Measurements from ENCODE around the gene HIVEP3.

DNA sequence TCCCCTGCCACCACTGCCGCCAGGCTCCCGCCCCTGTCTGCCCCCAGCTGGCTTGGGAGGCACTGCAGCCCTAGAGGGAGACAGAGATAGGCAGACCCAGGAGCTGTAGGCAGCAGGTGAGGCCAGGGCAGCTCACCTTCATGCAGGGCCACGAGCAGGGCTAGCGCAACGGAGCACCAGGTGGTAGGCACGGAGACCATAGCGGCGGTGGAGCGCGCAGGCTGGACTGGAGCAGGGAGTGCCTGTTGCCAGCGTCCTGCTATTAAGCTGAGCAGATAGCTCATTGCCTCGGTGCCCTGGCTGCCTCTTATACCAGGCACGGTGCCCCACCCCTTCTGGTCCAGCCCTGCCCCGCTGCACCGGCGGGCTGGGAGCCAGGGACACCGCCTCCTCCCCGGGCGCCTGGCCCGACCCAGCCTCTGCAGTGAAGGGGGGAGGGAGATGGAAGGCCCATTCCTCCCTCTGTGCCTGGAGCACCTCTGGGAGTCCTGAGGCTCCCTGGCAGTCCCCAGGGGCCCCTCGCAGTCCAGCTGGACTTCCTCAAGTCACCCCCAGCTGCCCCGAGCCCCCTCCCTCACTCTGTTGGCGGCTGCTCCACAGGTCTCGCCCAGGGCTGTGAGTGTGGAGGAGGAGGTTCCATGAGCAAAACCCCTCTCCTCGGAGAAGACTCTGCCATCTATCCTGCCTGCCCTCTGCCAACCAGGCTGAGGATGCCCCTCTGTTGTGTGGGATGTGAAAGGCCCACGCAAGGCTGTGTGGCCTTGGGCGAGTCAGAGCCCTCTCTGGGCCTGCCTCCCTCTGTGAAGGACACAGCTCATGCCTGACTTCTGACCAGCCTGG, 434.1 kb downstream of the HIVEP3 start, which contains the start of gene EDN2:
- TF ChIP-seq FOXK1 (CRISPR knock-in tag; IDR thresholded peaks at IDR 0.05) (no peak), CREB1 (CRISPR knock-in tag; IDR thresholded peaks at IDR 0.05) (no peak), NR3C1 (CRISPR knock-in tag; conservative IDR thresholded peaks at IDR 0.05; ENCODE audit: low read depth) (no peak)
- TF ChIP-seq, protein P1, sequence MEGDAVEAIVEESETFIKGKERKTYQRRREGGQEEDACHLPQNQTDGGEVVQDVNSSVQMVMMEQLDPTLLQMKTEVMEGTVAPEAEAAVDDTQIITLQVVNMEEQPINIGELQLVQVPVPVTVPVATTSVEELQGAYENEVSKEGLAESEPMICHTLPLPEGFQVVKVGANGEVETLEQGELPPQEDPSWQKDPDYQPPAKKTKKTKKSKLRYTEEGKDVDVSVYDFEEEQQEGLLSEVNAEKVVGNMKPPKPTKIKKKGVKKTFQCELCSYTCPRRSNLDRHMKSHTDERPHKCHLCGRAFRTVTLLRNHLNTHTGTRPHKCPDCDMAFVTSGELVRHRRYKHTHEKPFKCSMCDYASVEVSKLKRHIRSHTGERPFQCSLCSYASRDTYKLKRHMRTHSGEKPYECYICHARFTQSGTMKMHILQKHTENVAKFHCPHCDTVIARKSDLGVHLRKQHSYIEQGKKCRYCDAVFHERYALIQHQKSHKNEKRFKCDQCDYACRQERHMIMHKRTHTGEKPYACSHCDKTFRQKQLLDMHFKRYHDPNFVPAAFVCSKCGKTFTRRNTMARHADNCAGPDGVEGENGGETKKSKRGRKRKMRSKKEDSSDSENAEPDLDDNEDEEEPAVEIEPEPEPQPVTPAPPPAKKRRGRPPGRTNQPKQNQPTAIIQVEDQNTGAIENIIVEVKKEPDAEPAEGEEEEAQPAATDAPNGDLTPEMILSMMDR (IDR thresholded peaks at IDR 0.05) = no peak
- TF ChIP-seq, protein P2, sequence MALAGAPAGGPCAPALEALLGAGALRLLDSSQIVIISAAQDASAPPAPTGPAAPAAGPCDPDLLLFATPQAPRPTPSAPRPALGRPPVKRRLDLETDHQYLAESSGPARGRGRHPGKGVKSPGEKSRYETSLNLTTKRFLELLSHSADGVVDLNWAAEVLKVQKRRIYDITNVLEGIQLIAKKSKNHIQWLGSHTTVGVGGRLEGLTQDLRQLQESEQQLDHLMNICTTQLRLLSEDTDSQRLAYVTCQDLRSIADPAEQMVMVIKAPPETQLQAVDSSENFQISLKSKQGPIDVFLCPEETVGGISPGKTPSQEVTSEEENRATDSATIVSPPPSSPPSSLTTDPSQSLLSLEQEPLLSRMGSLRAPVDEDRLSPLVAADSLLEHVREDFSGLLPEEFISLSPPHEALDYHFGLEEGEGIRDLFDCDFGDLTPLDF (CRISPR knock-in tag; IDR thresholded peaks at IDR 0.05) = no peak
- TF ChIP-seq, protein P3, sequence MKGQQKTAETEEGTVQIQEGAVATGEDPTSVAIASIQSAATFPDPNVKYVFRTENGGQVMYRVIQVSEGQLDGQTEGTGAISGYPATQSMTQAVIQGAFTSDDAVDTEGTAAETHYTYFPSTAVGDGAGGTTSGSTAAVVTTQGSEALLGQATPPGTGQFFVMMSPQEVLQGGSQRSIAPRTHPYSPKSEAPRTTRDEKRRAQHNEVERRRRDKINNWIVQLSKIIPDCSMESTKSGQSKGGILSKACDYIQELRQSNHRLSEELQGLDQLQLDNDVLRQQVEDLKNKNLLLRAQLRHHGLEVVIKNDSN (CRISPR knock-in tag; IDR thresholded peaks at IDR 0.05) = no peak

Data from WTC11 (cell line).